ENCODE results near the gene WDHD1. TPM values are rescaled to one million over a fixed set of nuclear protein-coding genes. Genes with fewer than 3 reads are reported as not detected.
A peak's percentile ranks its signal among the peaks of the same experiment; 100 is the strongest.
"Not testable (repeated sequence)": the region's sequence is repeated elsewhere in the genome, so short reads cannot be mapped to it uniquely, and the experiment has no call there.

Gene WDHD1
- polyA plus RNA-seq, 1 experiment, result 6.7 TPM

- POLR2A ChIA-PET, result interaction anchor here (1.9 kb wide), 1 partner anchor 20 kb away, joined by 5 read pairs; the partner anchor contains the start of gene MAPK1IP1L
- Histone ChIP-seq H3K9me3 (ENCODE audit: control insufficient read depth, insufficient read depth, low read length) (no peaks in the 10 kb centered on the region), H3K27me3 (ENCODE audit: control insufficient read depth, insufficient read depth, low read length) (no peaks in the 10 kb centered on the region), H3K4me3 (ENCODE audit: low read depth, low read length) (no peak overlapping the region), H3K27ac (ENCODE audit: low read depth, low read length) (no peak overlapping the region)
- no peak for TF ChIP-seq CTCF (IDR thresholded peaks at IDR 0.05; ENCODE audit: low read depth, low read length)
- CTCF ChIA-PET, result interaction anchor here (1.1 to 2.5 kb wide), 2 partner anchors 20 to 50 kb away, joined by 4 to 24 read pairs; partner anchors contain the start of gene MAPK1IP1L
- no peak for DNase-seq (ENCODE audit: low read depth, low spot score)
Measured at GRCh38 chr14:55031190-55031589, 4.3 kb upstream of the WDHD1 start.

GRCh38 chr14:55028476-55028875 is 1.6 kb upstream of the WDHD1 start:
- CTCF ChIA-PET, result interaction anchor here (1.0 to 1.2 kb wide), 2 partner anchors 22 to 133 kb away, joined by 3 to 4 read pairs; no protein-coding TSS in a partner anchor
- Histone ChIP-seq H3K4me3 (ENCODE audit: low read depth, low read length) (peak overlapping the region; percentile 87), H3K9me3 (ENCODE audit: control insufficient read depth, insufficient read depth, low read length) (no peaks in the 10 kb centered on the region), H3K27me3 (ENCODE audit: control insufficient read depth, insufficient read depth, low read length) (no peaks in the 10 kb centered on the region), H3K27ac (ENCODE audit: low read depth, low read length) (no peak overlapping the region)
- no peak for DNase-seq (ENCODE audit: low read depth, low spot score)
- POLR2A ChIA-PET, result interaction anchor here (0.7 to 1.2 kb wide), 2 partner anchors 23 to 500 kb away, joined by 3 to 4 read pairs; partner anchors contain the start of gene MAPK1IP1L
- no peak for TF ChIP-seq CTCF (IDR thresholded peaks at IDR 0.05; ENCODE audit: low read depth, low read length)

GRCh38 chr14:55028066-55028465 is 1.2 kb upstream of the WDHD1 start:
- POLR2A ChIA-PET, result interaction anchor here (0.5 to 1.2 kb wide), 3 partner anchors 23 to 500 kb away, joined by 3 to 6 read pairs (median 4); partner anchors contain the start of gene MAPK1IP1L
- no peak for TF ChIP-seq CTCF (IDR thresholded peaks at IDR 0.05; ENCODE audit: low read depth, low read length)
- H3K27ac ChIP-seq (ENCODE audit: low read depth, low read length), result no peak overlapping the region

GRCh38 chr14:55026441-55026792 is 482 bp downstream of the WDHD1 start:
- ChIA-PET POLR2A (interaction anchor here (1.0 to 2.5 kb wide), 3 partner anchors 25 to 102 kb away, joined by 3 to 13 read pairs (median 4); partner anchors contain the start of genes LGALS3 and MAPK1IP1L), CTCF (interaction anchor here (0.7 to 2.0 kb wide), 5 partner anchors 16 to 220 kb away, joined by 3 to 9 read pairs (median 6); partner anchors contain the start of gene MAPK1IP1L)
- H3K27me3 ChIP-seq (ENCODE audit: control insufficient read depth, insufficient read depth, low read length), result no peaks in the 10 kb centered on the region
- no peak for DNase-seq (ENCODE audit: low read depth, low spot score)
- peak overlapping the region; percentile 76 for H3K27ac ChIP-seq (ENCODE audit: low read depth, low read length)
- peak overlapping the region; percentile 87 for H3K4me3 ChIP-seq (ENCODE audit: low read depth, low read length)
- TF ChIP-seq CTCF (IDR thresholded peaks at IDR 0.05; ENCODE audit: low read depth, low read length), result no peak
- no peaks in the 10 kb centered on the region for H3K9me3 ChIP-seq (ENCODE audit: control insufficient read depth, insufficient read depth, low read length)

More at GRCh38 chr14:55028066-55028465, 1.2 kb upstream of the WDHD1 start:
- Histone ChIP-seq H3K4me3 (ENCODE audit: low read depth, low read length) (peak overlapping the region; percentile 87), H3K9me3 (ENCODE audit: control insufficient read depth, insufficient read depth, low read length) (no peaks in the 10 kb centered on the region), H3K27me3 (ENCODE audit: control insufficient read depth, insufficient read depth, low read length) (no peaks in the 10 kb centered on the region)
- CTCF ChIA-PET, result interaction anchor here (1.0 to 1.2 kb wide), 2 partner anchors 23 to 133 kb away, joined by 3 to 4 read pairs; no protein-coding TSS in a partner anchor
- no peak for DNase-seq (ENCODE audit: low read depth, low spot score)

GRCh38 chr14:55025948-55026347 is 951 bp downstream of the WDHD1 start:
- Histone ChIP-seq H3K4me3 (ENCODE audit: low read depth, low read length) (peak overlapping the region; percentile 87), H3K27ac (ENCODE audit: low read depth, low read length) (no peak overlapping the region), H3K27me3 (ENCODE audit: control insufficient read depth, insufficient read depth, low read length) (no peaks in the 10 kb centered on the region), H3K9me3 (ENCODE audit: control insufficient read depth, insufficient read depth, low read length) (no peaks in the 10 kb centered on the region)
- no peak for TF ChIP-seq CTCF (IDR thresholded peaks at IDR 0.05; ENCODE audit: low read depth, low read length)
- CTCF ChIA-PET, result interaction anchor here (0.5 to 2.0 kb wide), 3 partner anchors 25 to 135 kb away, joined by 8 to 10 read pairs (median 9); partner anchors contain the start of gene MAPK1IP1L
- no peak for DNase-seq (ENCODE audit: low read depth, low spot score)
- POLR2A ChIA-PET, result interaction anchor here (2.5 kb wide), 1 partner anchor 26 kb away, joined by 13 read pairs; the partner anchor contains the start of gene MAPK1IP1L

- H3K27me3 ChIP-seq (ENCODE audit: control insufficient read depth, insufficient read depth, low read length); DNase-seq (ENCODE audit: low read depth, low spot score); H3K27ac ChIP-seq (ENCODE audit: low read depth, low read length); H3K4me3 ChIP-seq (ENCODE audit: low read depth, low read length); H3K9me3 ChIP-seq (ENCODE audit: control insufficient read depth, insufficient read depth, low read length); POLR2A ChIA-PET; CTCF ChIA-PET: not testable (repeated sequence)
Measured at GRCh38 chr14:55024365-55024764, 2.5 kb downstream of the WDHD1 start.
